GM18508 (cell line): ENCODE results near the gene DOCK1.

ENCODE experiments used
- ATAC-seq: cut with Tn5 transposase; IDR thresholded peaks from one replicate; pipeline ENCODE4 v1.9.1; 2021; ENCODE audit warnings: moderate number of reproducible peaks; ENCODE audit not compliant: insufficient read depth, unreplicated experiment

DOCK1 gene

DNA sequence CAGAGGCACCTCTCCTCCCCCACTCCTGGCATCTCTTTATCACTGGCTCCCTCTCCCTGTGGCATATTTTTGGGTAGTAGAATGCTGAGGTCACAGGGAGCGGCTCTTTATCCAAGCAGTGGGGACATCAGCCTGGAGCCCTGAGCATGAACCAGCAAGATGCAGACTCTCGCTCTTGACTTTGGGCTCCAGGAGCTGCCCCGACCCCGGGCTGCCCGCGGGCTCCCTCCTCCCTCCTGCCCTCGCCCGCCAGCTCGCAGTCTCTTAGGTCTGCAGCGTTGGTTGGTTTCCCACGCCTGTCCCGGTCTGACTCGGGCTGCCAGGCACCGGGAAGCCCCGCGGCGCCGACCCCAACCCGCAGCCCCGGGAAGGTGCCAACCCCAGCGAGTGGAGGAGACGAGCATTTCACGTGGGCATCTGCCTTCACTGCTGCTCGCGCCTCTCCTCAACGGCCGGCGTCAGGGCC is 289.8 kb downstream of the DOCK1 start:
- ATAC-seq, result no peak

GRCh38 chr10:127195571-127196281 is 290.5 kb downstream of the DOCK1 start:
- no peak for ATAC-seq

- no peak for ATAC-seq
These were observed 291.3 kb downstream of the DOCK1 start, which contains the start of gene INSYN2A for GRCh38 chr10:127196282-127197153. INSYN2A (minus strand) TSS chr10:127196591; CDS start chr10:127176395, 20,196 bp downstream.

GRCh38 chr10:127197154-127197432 is 291.9 kb downstream of the DOCK1 start:
- no peak for ATAC-seq

DNA sequence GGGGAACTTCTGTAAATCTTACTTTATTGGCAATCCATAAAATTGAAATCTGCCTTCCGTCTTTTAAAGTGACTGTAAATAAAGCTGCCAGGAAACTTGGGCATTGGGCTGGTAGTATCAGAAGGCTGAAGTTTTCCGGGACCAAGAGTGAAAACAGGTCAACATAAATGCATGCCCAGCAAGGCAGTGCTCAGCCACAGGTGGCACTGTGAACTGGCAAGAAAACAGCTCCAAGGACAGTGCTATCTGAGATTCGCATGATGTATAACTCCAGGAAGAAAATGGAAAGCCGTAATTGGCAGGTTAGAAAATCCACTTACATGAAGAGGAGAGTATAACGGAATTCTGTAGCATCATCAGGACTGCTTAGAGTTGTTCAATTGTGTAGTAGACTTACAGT is 293.1 kb downstream of the DOCK1 start:
- no peak for ATAC-seq

DNA sequence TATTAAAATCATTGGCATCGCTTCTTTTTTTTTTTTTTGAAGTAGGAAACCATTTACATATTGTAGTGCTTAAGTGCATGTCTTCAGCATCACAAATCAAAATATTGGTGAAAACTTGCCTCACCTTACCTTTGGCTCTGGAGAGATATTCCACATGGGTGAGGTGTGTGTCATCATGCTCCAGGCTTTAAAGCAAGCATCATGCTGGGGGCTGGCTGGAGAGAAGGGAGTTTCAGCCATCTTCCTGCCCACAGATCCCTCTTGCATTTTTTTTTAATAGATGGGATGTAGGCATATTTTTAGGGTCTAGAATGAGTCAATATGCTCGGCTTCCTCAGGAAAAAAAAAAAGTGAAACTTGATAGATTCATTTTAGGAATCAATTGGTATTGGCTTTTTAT is 293.5 kb downstream of the DOCK1 start:
- ATAC-seq, result no peak

GRCh38 chr10:127200646-127201045 is 295.4 kb downstream of the DOCK1 start:
- ATAC-seq, result no peak

GRCh38 chr10:127203067-127203466 is 297.8 kb downstream of the DOCK1 start:
- ATAC-seq, result no peak

DNA sequence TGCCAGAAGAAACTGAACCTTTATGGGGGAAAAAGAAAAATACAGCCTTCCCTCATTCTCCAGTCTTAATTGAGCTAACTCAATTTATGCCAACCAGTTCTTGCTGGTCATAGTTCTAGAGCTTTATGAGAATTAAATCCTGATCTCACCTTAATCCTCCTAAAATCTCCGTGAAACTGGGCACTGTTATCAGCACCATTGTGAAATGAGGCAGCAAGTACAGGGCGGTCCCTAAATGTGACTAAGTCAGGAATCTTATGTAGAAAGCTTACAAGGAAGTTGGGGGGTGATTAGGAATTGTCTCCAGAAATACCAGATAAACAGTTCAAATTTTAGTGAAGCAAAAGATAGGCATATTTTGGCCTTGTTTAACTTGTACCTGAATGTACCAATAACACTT is 301.9 kb downstream of the DOCK1 start:
- ATAC-seq, result no peak

- peak; percentile 74 for ATAC-seq
These were observed 305.8 kb downstream of the DOCK1 start for GRCh38 chr10:127210936-127211466.

DNA sequence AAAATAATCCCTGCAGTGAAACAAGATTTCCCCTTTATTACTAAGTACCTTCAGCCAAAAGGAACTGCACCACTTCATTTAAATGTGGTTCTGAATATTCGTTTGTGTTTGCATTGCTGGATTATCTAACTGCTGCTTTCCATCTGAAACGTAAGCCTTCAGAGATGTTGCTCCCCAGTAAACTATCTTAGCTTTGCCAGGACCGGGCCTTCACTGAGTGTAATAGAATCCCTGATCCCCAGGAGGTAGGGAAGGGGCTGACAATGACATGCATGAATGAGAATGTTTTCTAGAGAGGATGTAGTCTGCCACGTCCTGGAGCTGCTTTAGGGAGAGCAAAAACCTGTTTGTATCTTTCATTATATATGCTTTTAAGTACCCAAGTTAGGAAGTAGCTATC is 310.6 kb downstream of the DOCK1 start:
- no peak for ATAC-seq

DNA sequence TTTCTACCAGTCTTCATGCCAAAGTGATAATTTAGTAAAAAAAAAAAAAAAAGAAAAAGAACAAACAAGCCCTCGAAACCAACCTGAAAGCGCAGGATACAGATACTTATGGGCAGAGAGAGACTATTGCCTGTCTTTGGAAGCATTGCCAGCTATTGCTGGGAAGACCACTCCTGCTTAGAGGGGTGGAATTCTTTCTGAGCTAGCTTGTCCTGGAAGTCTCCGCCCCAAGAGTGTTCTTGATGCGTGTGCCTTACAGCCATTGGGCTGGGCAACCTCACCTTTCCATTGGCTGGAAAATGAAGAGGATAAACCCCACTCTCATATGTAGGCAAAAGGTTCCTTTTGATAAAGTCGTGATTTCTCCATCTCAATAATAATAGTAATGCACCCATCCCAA is 311.0 kb downstream of the DOCK1 start:
- ATAC-seq, result no peak

DNA sequence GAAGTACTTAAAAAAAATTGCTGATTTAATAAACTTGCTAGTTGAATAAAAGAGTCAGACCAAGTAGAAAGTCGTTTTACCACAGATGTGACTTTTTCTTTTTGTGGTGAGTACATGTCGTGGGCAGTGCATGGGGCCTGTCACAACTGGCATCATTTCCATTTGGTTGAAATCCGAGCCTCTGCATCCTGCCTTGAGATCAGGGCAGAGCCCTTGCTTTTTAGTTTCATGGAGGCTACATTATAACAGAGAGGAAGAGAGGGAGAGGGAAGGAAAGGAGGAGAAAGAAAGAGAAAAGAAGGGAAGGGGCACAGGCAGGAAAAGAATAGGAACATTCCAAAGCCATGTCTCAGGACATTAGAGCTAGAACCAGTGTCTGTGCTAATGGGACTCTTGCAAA is 311.6 kb downstream of the DOCK1 start:
- ATAC-seq, result no peak

DNA sequence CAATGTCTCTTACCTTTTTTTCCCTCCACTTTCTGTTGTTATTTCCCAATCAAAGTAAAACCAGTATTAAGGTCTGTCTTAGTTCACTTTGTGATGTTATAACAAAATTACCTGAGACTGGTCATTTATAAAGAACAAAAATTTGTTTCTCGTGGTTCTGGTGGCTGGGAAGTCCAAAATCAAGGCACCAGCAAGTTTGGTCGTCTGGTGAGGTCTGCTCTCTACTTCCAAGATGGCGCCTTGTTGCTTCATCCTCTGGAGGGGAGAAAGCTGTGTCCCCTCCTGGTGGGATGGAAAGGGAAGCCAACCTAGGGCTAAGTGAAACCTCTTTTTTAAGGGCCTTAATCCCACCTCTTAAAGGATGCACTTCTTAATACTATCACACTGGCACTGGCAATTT is 313.4 kb downstream of the DOCK1 start:
- ATAC-seq, result no peak

DNA sequence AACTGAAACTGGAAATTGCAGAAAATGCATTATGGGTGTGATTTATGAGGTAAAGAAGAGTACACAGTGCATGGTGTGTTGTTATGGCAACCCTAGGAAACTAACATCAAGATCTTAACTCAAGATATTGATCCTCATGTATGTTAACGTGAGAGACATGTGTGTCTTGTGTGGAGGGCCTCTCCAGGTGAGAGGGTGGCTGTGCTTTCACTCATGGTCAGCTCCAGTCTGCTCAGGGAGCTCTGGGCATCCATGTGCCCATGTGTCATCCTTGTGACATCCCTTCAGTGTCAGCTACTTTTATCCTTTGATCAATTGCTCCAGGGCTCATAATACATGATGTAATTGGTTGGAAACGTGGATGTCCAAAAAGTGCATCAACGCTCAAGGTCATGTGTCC is 316.1 kb downstream of the DOCK1 start:
- no peak for ATAC-seq

DNA sequence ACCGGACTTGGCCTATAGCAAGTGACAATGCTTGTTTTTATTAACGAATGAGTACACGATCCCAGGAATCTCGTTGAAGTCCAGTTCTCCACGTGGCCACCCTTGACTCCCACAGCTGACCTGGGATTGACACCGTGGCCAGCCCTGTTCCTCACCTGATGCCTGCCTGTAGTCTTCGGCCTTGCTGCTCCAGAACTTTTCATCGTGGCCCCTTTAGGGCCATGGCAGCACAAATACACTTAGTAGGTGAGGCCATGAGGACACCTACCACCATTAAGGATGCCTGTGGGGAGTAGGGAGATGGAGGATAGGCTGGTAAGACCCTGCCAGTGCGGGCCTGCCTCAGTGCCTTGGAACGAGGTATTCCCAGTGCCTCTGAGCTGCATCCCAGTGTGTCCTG is 321.8 kb downstream of the DOCK1 start:
- no peak for ATAC-seq

DNA sequence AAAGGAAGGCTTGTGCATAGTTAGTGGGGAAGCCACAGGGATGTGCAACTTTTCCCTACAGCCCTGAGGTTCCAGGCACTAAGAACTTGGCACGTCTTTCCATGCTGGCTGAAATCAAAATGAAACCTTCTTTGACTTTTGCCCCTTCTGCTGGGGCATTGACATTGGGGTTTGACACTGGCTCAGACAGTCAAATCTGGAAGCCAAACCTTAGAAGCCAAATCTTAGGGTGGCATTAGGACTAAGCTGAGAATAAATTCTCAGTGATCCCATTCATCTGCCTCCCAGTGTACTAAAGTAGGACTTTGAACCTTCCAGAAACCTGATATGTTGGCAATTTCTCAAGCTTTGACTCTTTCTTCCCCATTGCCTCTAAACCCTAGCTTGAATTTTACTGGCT is 322.4 kb downstream of the DOCK1 start:
- no peak for ATAC-seq

GRCh38 chr10:127228195-127228787 is 323.1 kb downstream of the DOCK1 start:
- ATAC-seq, result no peak

GRCh38 chr10:127234306-127234800 is 329.1 kb downstream of the DOCK1 start:
- ATAC-seq, result no peak

- ATAC-seq, result no peak
These were observed 331.0 kb downstream of the DOCK1 start for GRCh38 chr10:127236266-127236665.

GRCh38 chr10:127242914-127243313 is 337.7 kb downstream of the DOCK1 start:
- no peak for ATAC-seq
